Astrocyte (in vitro differentiated cells and primary cell): ENCODE data around the gene PRELID3B.
"Not testable (repeated sequence)": the region's sequence is repeated elsewhere in the genome, so short reads cannot be mapped to it uniquely, and the experiment has no call there.

Source experiments
- EZH2 ChIP-seq: IDR thresholded peaks from 2 replicates; pipeline ENCODE4 v1.6.1; 2012; ENCODE audit warnings: mild to moderate bottlenecking, low read length, inconsistent platforms; ENCODE audit not compliant: insufficient read depth
- TF ChIP-seq, protein P1 (sequence below): IDR thresholded peaks from 2 replicates; pipeline ENCODE4 v1.5.1; 2011; ENCODE audit warnings: low read depth, mild to moderate bottlenecking, inconsistent platforms, low read length, moderate library complexity; ENCODE audit not compliant: insufficient read depth

DNA sequence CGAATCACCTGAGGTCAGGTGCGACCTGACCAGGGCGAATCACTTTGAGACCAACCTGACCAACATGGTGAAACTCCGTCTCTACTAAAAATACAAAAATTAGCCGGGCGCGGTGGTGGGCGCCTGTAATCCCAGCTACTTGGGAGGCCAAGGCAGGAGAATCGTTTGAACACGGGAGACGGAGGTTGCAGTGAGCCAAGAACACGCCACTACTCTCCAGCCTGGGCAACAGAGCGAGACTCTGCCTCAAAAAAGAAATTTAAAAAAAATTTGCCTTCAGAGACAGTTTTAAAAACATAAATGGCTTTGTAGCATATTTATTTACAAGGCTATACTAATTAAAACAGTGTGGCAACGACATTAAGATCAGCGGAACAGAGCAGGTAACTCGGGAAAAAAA lies 1.1 kb downstream of the PRELID3B start:
- TF ChIP-seq EZH2: not testable (repeated sequence)
- TF ChIP-seq, protein P1, sequence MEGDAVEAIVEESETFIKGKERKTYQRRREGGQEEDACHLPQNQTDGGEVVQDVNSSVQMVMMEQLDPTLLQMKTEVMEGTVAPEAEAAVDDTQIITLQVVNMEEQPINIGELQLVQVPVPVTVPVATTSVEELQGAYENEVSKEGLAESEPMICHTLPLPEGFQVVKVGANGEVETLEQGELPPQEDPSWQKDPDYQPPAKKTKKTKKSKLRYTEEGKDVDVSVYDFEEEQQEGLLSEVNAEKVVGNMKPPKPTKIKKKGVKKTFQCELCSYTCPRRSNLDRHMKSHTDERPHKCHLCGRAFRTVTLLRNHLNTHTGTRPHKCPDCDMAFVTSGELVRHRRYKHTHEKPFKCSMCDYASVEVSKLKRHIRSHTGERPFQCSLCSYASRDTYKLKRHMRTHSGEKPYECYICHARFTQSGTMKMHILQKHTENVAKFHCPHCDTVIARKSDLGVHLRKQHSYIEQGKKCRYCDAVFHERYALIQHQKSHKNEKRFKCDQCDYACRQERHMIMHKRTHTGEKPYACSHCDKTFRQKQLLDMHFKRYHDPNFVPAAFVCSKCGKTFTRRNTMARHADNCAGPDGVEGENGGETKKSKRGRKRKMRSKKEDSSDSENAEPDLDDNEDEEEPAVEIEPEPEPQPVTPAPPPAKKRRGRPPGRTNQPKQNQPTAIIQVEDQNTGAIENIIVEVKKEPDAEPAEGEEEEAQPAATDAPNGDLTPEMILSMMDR: not testable (repeated sequence)
